GM12865 (cell line): ENCODE results near the gene RHD.
A peak's percentile ranks its signal among the peaks of the same experiment; 100 is the strongest.

Experiments
- DNase-seq: peaks from one replicate; pipeline ENCODE4 v3.0.0; 2010; ENCODE audit warnings: low read depth
- H3K4me3 ChIP-seq: 2 replicates; pipeline ENCODE4 v1.5.1; 2011; ENCODE audit warnings: mild to moderate bottlenecking, low read depth, low read length, control low read depth
- CTCF ChIP-seq: IDR thresholded peaks from 2 replicates; pipeline ENCODE4 v1.5.1; 2011; ENCODE audit warnings: low read length, control low read depth, low read depth, inconsistent platforms; ENCODE audit not compliant: insufficient read depth; ENCODE audit errors: missing control alignments

Gene RHD

GRCh38 chr1:25338986-25339385 is 66.7 kb downstream of the RHD start:
- peak overlapping the region; percentile 84 for H3K4me3 ChIP-seq
- TF ChIP-seq CTCF: no peak
- DNase-seq: no peak

- no peak overlapping the region for H3K4me3 ChIP-seq
- TF ChIP-seq CTCF: no peak
- DNase-seq: no peak
Observed at GRCh38 chr1:25341746-25342145, 69.4 kb downstream of the RHD start.

GRCh38 chr1:25342846-25343245 is 70.5 kb downstream of the RHD start:
- no peak for TF ChIP-seq CTCF
- H3K4me3 ChIP-seq: no peak overlapping the region

GRCh38 chr1:25343872-25344271 is 71.6 kb downstream of the RHD start:
- no peak for DNase-seq
- H3K4me3 ChIP-seq: no peak overlapping the region

More at GRCh38 chr1:25342846-25343245, 70.5 kb downstream of the RHD start:
- no peak for DNase-seq

GRCh38 chr1:25347556-25347955 is 75.2 kb downstream of the RHD start:
- TF ChIP-seq CTCF: no peak
- H3K4me3 ChIP-seq: no peak overlapping the region
- no peak for DNase-seq

More at GRCh38 chr1:25343872-25344271, 71.6 kb downstream of the RHD start:
- no peak for TF ChIP-seq CTCF

GRCh38 chr1:25349606-25350005 is 77.3 kb downstream of the RHD start:
- no peak overlapping the region for H3K4me3 ChIP-seq
- no peak for TF ChIP-seq CTCF
- DNase-seq: no peak

GRCh38 chr1:25355841-25356395 is 83.6 kb downstream of the RHD start:
- DNase-seq: no peak
- H3K4me3 ChIP-seq: no peak overlapping the region
- no peak for TF ChIP-seq CTCF
